GM23248 (cell line): ENCODE results near the gene SPATA1. TPM values are rescaled to one million over a fixed set of nuclear protein-coding genes. Genes with fewer than 3 reads are reported as not detected.
A peak's percentile ranks its signal among the peaks of the same experiment; 100 is the strongest.

ENCODE experiments used
- DNase-seq: peaks from one replicate; pipeline ENCODE4 v3.0.0-alpha.2; 2015
- H2AFZ ChIP-seq: fragments of 200-600 bp; sonication (generic); 2 replicates; pipeline ENCODE4 v1.6.1; 2016; ENCODE audit warnings: antibody characterized with exemption
- H3F3A ChIP-seq: fragments of 200-600 bp; sonication (generic); 2 replicates; pipeline ENCODE4 v1.6.1; 2016; ENCODE audit warnings: mild to moderate bottlenecking, antibody characterized with exemption, mixed run types; ENCODE audit not compliant: insufficient read depth
- H3K27ac ChIP-seq: fragments of 200-600 bp; sonication (generic); 2 replicates; pipeline ENCODE4 v1.5.1; 2016; ENCODE audit warnings: mild to moderate bottlenecking
- H3K27me3 ChIP-seq: fragments of 200-600 bp; sonication (generic); replicated peaks from 2 replicates; pipeline ENCODE4 v1.6.1; 2016; ENCODE audit warnings: mild to moderate bottlenecking; ENCODE audit not compliant: insufficient read depth
- H3K36me3 ChIP-seq: fragments of 200-600 bp; sonication (generic); 2 replicates; pipeline ENCODE4 v1.6.1; 2016; ENCODE audit warnings: low read depth, mild to moderate bottlenecking
- H3K4me1 ChIP-seq: fragments of 200-600 bp; sonication (generic); 2 replicates; pipeline ENCODE4 v1.6.1; 2016; ENCODE audit warnings: mild to moderate bottlenecking; ENCODE audit not compliant: insufficient read depth
- H3K4me2 ChIP-seq: fragments of 200-600 bp; sonication (generic); one replicate; pipeline ENCODE4 v1.6.1; 2016; ENCODE audit warnings: mild to moderate bottlenecking; ENCODE audit not compliant: unreplicated experiment
- H3K4me3 ChIP-seq: fragments of 200-600 bp; sonication (generic); 2 replicates; pipeline ENCODE4 v1.5.1; 2016; ENCODE audit warnings: mild to moderate bottlenecking
- H3K79me2 ChIP-seq: fragments of 200-600 bp; sonication (generic); 2 replicates; pipeline ENCODE4 v1.6.1; 2016; ENCODE audit warnings: mild to moderate bottlenecking; ENCODE audit not compliant: insufficient read depth
- H3K9ac ChIP-seq: fragments of 200-600 bp; sonication (generic); 2 replicates; pipeline ENCODE4 v1.6.1; 2016; ENCODE audit warnings: mild to moderate bottlenecking
- H3K9me2 ChIP-seq: fragments of 200-600 bp; sonication (generic); 2 replicates; pipeline ENCODE4 v1.6.1; 2016; ENCODE audit warnings: mixed run types, mild to moderate bottlenecking, moderate library complexity; ENCODE audit not compliant: insufficient read depth
- H3K9me3 ChIP-seq: fragments of 200-600 bp; sonication (generic); one replicate; pipeline ENCODE4 v1.6.1; 2017; ENCODE audit warnings: low read depth
- H4K20me1 ChIP-seq: fragments of 200-600 bp; sonication (generic); 2 replicates; pipeline ENCODE4 v1.6.0; 2016; ENCODE audit not compliant: insufficient read depth
- EZH2 ChIP-seq: fragments of 200-600 bp; sonication (generic); IDR thresholded peaks from 2 replicates; pipeline ENCODE4 v1.6.1; 2018; ENCODE audit warnings: antibody characterized with exemption, mild to moderate bottlenecking; ENCODE audit not compliant: insufficient read depth, poor library complexity, severe bottlenecking
- EZH2phosphoT487 ChIP-seq: fragments of 200-600 bp; sonication (generic); IDR thresholded peaks from 2 replicates; pipeline ENCODE4 v1.6.1; 2018; ENCODE audit warnings: antibody characterized with exemption, moderate library complexity, mild to moderate bottlenecking, low read depth; ENCODE audit not compliant: insufficient read depth
- WGBS, 2 experiments: methylation state at CpG; one replicate each; pipeline ENCODE4 v1.1.6; 2015 to 2017; ENCODE audit warnings: low lambda C conversion rate in 2 of 2, low coverage in 1 of 2; ENCODE audit errors: missing lambda C conversion rate in 2 of 2; 5-methylcytosine and 5-hydroxymethylcytosine counted together
- in situ Hi-C: fragments of 300-500 bp; cut with MboI; formaldehyde crosslinking; loops from 2 replicates; pipeline ENCODE4 v1.15.0; 2020
- polyA plus RNA-seq: library from polyadenylated mRNA; unstranded; fragments of >200 nt; fragmentation: Nextera tagmentation; extraction: Ambion mirVana; gene quantifications from 2 replicates; pipeline ENCODE4 v1.2.1, GENCODE V29; 2016
- total RNA-seq: library from RNA; depleted of rRNA; stranded (reverse); fragments of >200 nt; shearing (Covaris generic); gene quantifications from 2 replicates; pipeline ENCODE4 v1.2.3, GENCODE V29; 2014; rRNA removed

Gene SPATA1, protein sequence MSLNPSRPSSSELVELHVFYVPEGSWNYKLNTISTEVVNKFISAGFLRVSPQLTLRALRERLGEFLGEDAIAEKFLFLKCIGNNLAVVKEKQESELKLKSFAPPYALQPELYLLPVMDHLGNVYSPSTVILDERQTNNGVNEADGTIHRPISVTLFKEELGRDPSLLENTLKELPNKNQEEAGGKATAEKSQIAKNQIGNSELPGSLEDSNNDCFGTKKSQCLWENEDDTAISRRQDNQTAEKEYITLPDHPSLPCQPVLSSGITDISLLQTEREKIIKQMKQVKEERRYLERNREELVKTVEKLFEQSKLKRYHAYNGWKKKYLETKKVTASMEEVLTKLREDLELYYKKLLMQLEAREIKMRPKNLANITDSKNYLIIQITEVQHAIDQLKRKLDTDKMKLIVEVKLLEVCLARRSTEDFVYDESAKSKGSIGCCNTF
- total RNA-seq (not detected in 2 replicates), polyA plus RNA-seq (0.68 and 1.0 TPM in 2 replicates)

DNA sequence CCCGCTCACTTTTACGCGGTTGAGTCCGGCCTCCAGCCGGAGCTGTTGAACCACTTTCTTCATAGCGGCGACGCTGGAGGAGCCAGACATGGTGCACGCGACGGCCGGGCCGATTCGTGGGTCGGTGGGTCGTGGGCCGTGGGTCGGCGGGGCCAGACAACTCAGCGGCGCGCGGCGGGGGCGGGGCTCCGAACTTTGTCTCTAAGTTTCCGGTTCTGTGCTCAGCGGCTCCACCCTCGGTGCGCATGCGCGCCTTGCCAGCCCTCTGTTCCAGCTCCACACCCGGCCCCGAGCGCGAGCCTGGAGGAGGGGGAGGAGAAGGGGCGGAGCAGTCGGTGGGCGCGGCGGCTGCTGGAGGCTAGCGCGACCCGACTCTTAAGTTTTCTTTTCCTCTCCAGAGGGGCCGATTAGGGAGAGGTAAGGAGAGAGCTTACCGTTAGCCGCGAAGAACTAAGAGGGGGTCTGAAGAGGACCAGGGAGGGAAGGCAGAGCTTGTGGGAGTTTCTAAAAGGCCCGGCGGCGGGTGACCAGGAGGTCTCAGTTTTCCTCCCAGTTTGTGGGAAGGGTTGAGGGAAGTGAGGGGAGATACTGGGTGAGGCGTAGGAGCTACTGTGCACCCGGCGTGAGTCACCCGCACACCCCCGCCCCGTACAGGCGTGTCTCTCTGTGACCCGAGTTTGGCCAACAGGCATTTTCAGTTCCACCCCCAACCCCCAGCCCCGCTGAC is at the start of gene SPATA1, which contains the start of gene GNG5:
Gene SPATA1, plus strand, starts transcription at position 385 of the 727 bp plus-strand sequence. CDS start 9,974 bp downstream, outside the sequence.
Gene GNG5, minus strand, starts transcription at position 580 of the 727 bp plus-strand sequence. Its CDS starts 490 bp downstream, at position 90.
- Histone ChIP-seq H3K27ac (peak within 1 kb of the TSS; percentile 95), H3K79me2 (peaks cover 67% of the 10 kb centered on the region), H3F3A (peaks cover 31% of the 10 kb centered on the region), H3K9ac (peak within 1 kb of the TSS; percentile 96), H3K4me1 (peaks cover 28% of the 10 kb centered on the region), H3K4me3 (peak within 1 kb of the TSS; percentile 95), H3K36me3 (peaks cover 5% of the 10 kb centered on the region; the same call in 1 of the 2 replicates), H3K9me2 (no peaks in the 10 kb centered on the region), H3K4me2 (peak within 1 kb of the TSS; percentile 98), H2AFZ (peak within 1 kb of the TSS; percentile 82), H3K9me3 (no peaks in the 10 kb centered on the region), H4K20me1 (peaks cover 16% of the 10 kb centered on the region), H3K27me3 (no peaks in the 10 kb centered on the region)
- 0 to 1% methylated on average over 36 to 37 of the region's 60 CpGs for WGBS, 2 experiments
- DNase-seq: peak; percentile 99
- in situ Hi-C loops: no loop called here
- TF ChIP-seq EZH2 (no peak), EZH2phosphoT487 (no peak)

DNA sequence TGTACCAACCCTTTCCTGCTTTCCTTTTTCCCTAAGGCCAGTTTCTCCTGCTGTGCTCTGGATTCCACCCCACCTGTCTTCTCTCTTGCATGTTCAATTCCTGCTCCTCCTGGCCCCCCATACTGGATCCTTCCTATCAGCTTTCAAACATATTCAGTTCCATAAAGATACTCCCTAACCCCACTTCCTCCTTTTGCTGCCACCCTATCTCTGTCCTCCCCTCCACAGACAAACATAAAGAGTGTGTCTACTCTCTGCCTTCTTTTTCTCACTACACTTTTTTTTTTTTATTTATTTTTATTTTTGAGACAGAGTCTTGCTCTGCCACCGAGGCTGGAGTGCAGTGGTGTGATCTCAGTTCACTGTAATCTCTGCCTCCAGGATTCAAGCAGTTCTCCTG is 44.1 kb upstream of the SPATA1 start:
- TF ChIP-seq EZH2: no peak
- no peak for TF ChIP-seq EZH2phosphoT487
- no peak overlapping the region for H3K4me3 ChIP-seq
- in situ Hi-C loops: no loop called here

DNA sequence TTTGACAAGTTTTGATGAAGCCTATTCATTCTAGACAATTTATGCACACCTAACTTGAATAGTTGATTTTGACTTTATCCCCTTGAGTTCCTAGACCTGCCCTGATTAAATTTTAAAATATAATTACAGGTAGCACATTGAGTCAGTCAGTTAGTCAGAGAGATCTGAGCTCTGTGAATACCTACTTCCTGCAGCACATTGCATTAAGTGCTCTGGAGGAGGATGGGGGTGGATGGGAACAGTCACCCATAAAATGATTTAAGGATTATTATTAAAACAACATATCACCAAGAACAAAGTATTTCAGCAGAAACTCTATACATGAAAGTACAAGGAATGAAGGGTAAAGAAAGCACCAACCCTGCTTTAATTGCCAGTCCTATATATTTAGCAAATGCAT is 38.9 kb upstream of the SPATA1 start:
- TF ChIP-seq EZH2 (no peak), EZH2phosphoT487 (no peak)
- Histone ChIP-seq H3K27me3 (no peaks in the 10 kb centered on the region), H3K27ac (no peak overlapping the region), H3K4me2 (no peak overlapping the region), H2AFZ (no peak overlapping the region), H3K79me2 (no peaks in the 10 kb centered on the region), H3K4me1 (no peaks in the 10 kb centered on the region), H3K4me3 (no peak overlapping the region), H3K9me3 (no peaks in the 10 kb centered on the region), H3K9me2 (no peaks in the 10 kb centered on the region), H3F3A (no peaks in the 10 kb centered on the region), H4K20me1 (no peaks in the 10 kb centered on the region), H3K9ac (no peak overlapping the region), H3K36me3 (no peaks in the 10 kb centered on the region)
- in situ Hi-C loops: no loop called here
- DNase-seq: no peak

More for the DNA sequence above, 44.1 kb upstream of the SPATA1 start:
- no peaks in the 10 kb centered on the region for H3K79me2 ChIP-seq
- no peaks in the 10 kb centered on the region for H3K4me1 ChIP-seq
- no peaks in the 10 kb centered on the region for H4K20me1 ChIP-seq
- H3K4me2 ChIP-seq: no peak overlapping the region
- no peak overlapping the region for H2AFZ ChIP-seq
- H3K9ac ChIP-seq: no peak overlapping the region
- no peaks in the 10 kb centered on the region for H3K36me3 ChIP-seq
- H3F3A ChIP-seq: no peaks in the 10 kb centered on the region
- DNase-seq: no peak
- no peaks in the 10 kb centered on the region for H3K9me3 ChIP-seq
- H3K9me2 ChIP-seq: no peaks in the 10 kb centered on the region
- H3K27ac ChIP-seq: no peak overlapping the region
- 25% methylated on average over 1 of the region's 1 CpG for WGBS, 2 experiments
- H3K27me3 ChIP-seq: no peaks in the 10 kb centered on the region

DNA sequence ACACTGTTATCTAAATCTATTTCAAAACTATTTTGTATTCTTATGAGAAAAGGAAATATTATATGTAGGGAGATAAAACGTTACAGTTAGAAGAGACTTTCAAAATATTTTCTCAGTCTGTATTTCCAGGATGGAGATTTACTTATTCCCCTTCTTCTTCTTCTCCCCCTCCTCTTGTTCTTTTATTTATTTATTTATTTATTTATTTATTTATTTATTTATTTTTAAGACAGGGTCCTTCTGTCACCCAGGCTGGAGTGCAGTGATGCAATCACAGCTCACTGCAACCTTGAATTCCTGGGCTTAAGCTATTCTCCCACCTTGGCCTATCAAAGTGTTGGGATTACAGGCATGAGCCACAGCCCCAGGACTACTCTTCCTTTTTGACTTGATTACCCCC is 30.0 kb upstream of the SPATA1 start:
- H3K9ac ChIP-seq: no peak overlapping the region
- no peaks in the 10 kb centered on the region for H3K27me3 ChIP-seq
- peaks cover 12% of the 10 kb centered on the region for H3K4me1 ChIP-seq
- no peak overlapping the region for H3K4me2 ChIP-seq
- 39 to 50% methylated on average over 1 of the region's 1 CpG for WGBS, 2 experiments
- H3K27ac ChIP-seq: no peak overlapping the region
- H3K79me2 ChIP-seq: peaks cover 18% of the 10 kb centered on the region
- in situ Hi-C loops: loop anchor here (25.0 kb wide), 1 partner anchor 461 kb away; no protein-coding TSS in a partner anchor
- H4K20me1 ChIP-seq: no peaks in the 10 kb centered on the region
- H2AFZ ChIP-seq: no peak overlapping the region
- H3K9me2 ChIP-seq: no peaks in the 10 kb centered on the region
- DNase-seq: no peak
- H3K4me3 ChIP-seq: no peak overlapping the region
- no peaks in the 10 kb centered on the region for H3K9me3 ChIP-seq
- H3K36me3 ChIP-seq: no peaks in the 10 kb centered on the region
- TF ChIP-seq EZH2 (no peak), EZH2phosphoT487 (no peak)
- no peaks in the 10 kb centered on the region for H3F3A ChIP-seq
